Choroid plexus epithelial cell (primary cell): ENCODE results near the gene TCEA2.
"Not testable (repeated sequence)": the region's sequence is repeated elsewhere in the genome, so short reads cannot be mapped to it uniquely, and the experiment has no call there.

Experiments used
- DNase-seq: peaks from one replicate; pipeline ENCODE4 v3.0.0-alpha.2; 2010; ENCODE audit warnings: low read depth
- H3K4me3 ChIP-seq: 2 replicates; pipeline ENCODE4 v1.5.1; 2011; ENCODE audit warnings: low read depth, mild to moderate bottlenecking, control low read depth, low read length, moderate library complexity
- TF ChIP-seq, protein P1 (sequence below): conservative IDR thresholded peaks from 2 replicates; pipeline ENCODE4 v1.5.1; 2011; ENCODE audit warnings: low read depth, mild to moderate bottlenecking, control low read depth, inconsistent platforms, low read length, moderate library complexity

The TCEA2 gene

DNA sequence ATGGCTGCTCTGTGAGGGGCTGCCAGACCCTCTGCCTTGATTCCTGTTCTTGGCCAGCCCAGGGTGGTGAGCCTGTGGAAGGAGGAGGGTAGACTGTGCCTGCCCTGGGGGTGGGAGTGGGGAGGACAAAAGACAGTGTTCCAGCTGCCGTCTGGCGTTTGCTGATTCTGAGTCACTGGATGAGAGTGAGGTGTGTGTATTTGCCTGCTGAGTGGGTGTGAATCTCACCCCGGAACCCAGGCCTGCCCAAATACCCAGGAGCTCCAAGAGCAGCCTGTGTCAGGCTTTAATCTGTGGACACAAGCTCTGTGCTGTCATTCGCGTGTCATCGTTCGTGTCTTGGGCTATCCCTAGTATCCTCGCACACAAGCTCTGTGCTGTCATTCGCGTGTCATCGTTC is 23.8 kb downstream of the TCEA2 start:
- no peak overlapping the region for H3K4me3 ChIP-seq
- no peak for DNase-seq
- TF ChIP-seq, protein P1, sequence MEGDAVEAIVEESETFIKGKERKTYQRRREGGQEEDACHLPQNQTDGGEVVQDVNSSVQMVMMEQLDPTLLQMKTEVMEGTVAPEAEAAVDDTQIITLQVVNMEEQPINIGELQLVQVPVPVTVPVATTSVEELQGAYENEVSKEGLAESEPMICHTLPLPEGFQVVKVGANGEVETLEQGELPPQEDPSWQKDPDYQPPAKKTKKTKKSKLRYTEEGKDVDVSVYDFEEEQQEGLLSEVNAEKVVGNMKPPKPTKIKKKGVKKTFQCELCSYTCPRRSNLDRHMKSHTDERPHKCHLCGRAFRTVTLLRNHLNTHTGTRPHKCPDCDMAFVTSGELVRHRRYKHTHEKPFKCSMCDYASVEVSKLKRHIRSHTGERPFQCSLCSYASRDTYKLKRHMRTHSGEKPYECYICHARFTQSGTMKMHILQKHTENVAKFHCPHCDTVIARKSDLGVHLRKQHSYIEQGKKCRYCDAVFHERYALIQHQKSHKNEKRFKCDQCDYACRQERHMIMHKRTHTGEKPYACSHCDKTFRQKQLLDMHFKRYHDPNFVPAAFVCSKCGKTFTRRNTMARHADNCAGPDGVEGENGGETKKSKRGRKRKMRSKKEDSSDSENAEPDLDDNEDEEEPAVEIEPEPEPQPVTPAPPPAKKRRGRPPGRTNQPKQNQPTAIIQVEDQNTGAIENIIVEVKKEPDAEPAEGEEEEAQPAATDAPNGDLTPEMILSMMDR: no peak

DNA sequence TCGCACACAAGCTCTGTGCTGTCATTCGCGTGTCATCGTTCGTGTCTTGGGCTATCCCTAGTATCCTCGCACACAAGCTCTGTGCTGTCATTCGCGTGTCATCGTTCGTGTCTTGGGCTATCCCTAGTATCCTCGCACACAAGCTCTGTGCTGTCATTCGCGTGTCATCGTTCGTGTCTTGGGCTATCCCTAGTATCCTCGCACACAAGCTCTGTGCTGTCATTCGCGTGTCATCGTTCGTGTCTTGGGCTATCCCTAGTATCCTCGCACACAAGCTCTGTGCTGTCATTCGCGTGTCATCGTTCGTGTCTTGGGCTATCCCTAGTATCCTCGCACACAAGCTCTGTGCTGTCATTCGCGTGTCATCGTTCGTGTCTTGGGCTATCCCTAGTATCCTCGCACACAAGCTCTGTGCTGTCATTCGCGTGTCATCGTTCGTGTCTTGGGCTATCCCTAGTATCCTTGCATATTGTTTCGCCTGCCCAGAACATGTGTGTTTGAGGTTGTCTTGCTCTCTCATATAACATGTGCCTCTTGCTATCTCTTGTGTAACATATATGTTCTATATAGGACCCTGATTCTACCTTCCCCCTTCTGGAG is 24.3 kb downstream of the TCEA2 start:
- H3K4me3 ChIP-seq, DNase-seq: not testable (repeated sequence)

DNA sequence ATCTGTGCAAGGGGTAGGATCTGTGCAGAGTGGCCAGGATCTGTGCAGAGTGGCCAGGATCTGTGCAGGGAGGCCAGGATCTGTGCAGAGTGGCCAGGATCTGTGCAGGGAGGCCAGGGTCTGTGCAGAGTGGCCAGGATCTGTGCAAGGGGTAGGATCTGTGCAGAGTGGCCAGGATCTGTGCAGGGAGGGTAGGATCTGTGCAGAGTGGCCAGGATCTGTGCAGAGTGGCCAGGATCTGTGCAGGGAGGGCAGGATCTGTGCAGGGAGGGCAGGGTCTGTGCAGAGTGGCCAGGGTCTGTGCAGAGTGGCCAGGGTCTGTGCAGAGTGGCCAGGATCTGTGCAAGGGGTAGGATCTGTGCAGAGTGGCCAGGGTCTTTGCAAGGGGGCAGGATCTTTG is 25.6 kb downstream of the TCEA2 start:
- not testable (repeated sequence) for H3K4me3 ChIP-seq, DNase-seq

DNA sequence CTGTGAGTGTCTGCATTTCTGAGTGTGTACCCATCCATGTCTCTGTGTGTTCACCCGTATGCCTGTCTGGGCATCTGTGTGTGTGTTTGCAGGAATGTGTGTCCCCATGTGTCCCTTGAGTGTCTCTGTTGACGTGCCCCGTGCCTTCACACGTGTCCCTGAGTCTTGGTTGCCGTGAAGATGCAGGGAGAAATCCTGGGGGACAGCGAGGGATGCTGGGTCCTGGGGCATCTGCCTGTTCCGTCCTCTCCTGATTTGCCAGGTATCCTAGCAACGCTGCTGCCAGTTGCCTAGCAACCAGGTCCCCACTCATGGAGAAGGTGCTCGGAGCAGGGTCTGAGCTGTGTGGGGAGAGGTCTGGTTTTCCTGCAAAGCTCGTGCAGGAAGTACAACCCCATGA is 27.2 kb downstream of the TCEA2 start:
- TF ChIP-seq, protein P1: no peak
- H3K4me3 ChIP-seq: no peak overlapping the region
- no peak for DNase-seq

DNA sequence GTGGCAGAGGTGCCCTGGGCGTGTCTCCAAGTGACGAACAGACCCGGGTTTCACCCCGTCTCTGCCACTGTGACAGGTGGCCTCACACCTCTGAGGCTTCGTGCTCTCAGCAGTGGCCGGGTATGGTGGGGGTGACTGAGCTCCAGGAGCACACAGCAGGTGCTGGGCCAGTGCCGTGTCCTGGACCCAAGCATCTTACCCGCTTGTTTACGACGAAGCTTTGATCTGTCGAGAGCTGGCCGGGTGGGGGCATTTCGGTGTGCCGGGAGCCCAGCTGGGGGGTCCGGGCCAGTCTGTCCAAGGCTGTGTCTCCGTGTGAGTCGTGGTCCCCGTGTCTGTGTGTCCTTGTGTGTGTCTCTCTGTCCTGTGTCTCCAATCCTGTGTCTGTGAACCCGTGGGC is 28.3 kb downstream of the TCEA2 start:
- no peak for DNase-seq

DNA sequence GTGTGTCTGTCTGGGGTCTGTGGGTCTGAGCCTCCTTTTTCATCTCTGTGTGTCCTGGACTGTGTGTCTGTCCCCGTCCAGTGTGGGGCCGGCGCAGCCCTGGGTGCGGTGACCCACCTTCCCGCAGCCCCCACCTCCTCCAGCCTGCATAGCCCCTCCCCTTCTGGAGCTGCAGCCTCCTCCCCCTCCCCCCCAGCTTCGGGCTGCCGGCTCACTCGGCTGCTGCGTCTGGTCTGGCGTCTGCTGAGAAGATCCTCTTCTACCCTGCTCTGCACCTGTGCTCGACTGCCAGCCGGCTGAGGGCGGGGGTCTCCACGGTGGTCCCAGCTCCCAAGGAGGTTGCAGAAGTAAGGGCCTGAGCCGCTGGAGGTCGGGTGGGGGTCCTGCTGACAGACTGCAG is 28.8 kb downstream of the TCEA2 start:
- no peak overlapping the region for H3K4me3 ChIP-seq
- no peak for DNase-seq
- TF ChIP-seq, protein P1: no peak

More for the DNA sequence above, 28.3 kb downstream of the TCEA2 start:
- no peak overlapping the region for H3K4me3 ChIP-seq
- TF ChIP-seq, protein P1: no peak

DNA sequence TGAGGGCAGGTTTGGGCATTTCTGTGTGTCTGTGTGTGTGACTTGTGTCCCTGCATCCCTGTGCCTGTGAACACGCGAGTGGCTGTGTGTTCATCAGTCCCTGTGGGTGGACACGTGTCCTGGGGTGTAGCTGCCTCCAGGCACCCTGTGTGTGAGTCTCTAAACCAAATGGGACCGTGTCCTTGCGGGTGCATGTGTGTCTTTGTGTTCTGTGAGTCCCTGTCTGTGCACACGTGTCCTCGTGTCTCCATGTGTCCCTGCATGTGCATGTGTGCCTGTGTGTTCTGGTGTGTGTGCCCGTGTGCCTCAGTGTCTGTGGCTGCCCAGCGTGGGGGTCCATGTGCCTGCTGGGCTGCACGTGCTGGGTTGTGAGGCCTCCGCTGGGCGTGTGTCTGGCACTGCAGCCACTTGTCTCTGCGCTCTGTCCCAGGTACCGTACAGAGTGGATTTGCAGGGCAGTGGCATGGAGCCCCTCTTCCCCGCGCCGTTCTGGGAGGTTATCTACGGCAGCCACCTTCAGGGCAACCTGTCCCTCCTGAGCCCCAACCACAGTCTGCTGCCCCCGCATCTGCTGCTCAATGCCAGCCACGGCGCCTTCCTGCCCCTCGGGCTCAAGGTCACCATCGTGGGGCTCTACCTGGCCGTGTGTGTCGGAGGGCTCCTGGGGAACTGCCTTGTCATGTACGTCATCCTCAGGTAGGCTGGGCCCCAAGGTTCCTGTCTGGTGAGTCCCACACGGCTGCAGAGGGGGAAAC is 29.4 kb downstream of the TCEA2 start:
- no peak for DNase-seq
- no peak overlapping the region for H3K4me3 ChIP-seq
- TF ChIP-seq, protein P1: no peak

DNA sequence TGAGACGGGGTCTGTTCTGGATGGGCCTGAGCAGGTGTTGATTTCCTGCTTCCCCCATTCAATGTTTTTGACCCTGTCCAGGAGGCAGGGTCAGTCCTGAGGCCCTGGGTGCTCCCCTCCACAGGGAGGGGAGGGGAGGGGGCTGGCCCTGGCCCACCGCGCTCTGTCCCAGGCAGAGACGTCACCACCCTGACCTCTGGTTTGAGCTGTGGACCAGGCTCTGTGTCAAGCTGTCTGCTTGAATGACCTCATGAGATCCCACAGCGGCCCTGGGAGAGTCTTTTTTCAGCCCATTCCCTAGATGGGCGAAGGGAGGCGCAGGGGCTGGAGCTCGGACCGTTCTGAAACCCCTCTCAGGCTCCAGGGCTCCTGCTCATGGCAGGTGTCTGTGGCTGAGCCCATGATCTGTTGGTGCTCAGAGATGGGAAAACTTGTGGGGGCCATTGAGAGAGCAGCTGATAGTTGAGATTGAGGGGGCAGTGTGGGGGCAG is 30.1 kb downstream of the TCEA2 start:
- no peak overlapping the region for H3K4me3 ChIP-seq
- DNase-seq: no peak
- TF ChIP-seq, protein P1: no peak
